RKO (cell line): ENCODE measurements around the gene SH3PXD2A.
"Not testable (repeated sequence)": the region's sequence is repeated elsewhere in the genome, so short reads cannot be mapped to it uniquely, and the experiment has no call there.

Experiments
- DNase-seq: peaks from one replicate; pipeline ENCODE4 v3.0.0-alpha.2; 2016; ENCODE audit warnings: low spot score

The SH3PXD2A gene

GRCh38 chr10:103832806-103833205 is 22.6 kb downstream of the SH3PXD2A start:
- DNase-seq: no peak

- no peak for DNase-seq
Measured at GRCh38 chr10:103829838-103830465, 25.4 kb downstream of the SH3PXD2A start.

GRCh38 chr10:103829278-103829677 is 26.1 kb downstream of the SH3PXD2A start:
- no peak for DNase-seq

- DNase-seq: no peak
Measured at GRCh38 chr10:103828587-103829197, 26.7 kb downstream of the SH3PXD2A start.

DNA sequence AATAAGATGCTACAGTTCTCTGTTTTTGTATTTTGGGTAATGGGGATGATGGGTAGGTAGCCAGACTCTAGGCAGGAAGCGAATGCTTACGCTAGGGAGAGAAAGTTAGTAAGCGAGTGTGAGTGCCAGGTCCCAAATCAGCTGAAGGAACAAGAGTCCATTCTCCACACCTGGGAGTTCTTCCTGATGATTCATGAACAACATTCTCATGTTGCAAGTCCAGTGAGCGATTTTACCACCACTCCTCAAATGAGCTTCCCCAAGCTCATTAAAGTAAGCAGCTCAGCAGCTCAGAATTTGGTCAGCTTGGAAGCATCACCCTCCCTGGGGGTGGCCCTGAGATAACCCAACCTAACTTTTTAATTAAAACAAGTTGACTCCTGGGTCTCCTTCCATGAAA is 27.3 kb downstream of the SH3PXD2A start:
- no peak for DNase-seq

DNA sequence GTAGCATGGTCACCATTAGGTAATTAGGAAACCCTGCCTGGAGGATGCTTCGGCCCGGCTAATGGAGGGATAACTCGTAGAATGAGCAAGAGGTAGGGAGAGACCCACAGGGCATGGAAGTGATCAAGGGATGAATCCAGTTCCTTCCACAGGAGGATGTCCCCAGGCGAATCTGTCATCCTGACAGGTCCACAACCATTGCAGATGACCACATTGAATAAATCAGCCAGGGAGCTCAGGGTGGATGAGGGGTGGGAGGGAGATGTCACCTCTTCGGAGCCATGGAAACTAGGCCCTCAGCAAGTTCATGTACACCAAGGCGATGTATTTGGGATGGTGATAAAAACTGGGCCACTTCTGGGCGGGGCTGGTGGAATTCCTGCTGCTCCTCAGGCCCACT is 28.5 kb downstream of the SH3PXD2A start:
- DNase-seq: no peak

- no peak for DNase-seq
Measured at GRCh38 chr10:103824281-103824680, 31.1 kb downstream of the SH3PXD2A start.

GRCh38 chr10:103823706-103824272 is 31.6 kb downstream of the SH3PXD2A start:
- DNase-seq: no peak

- no peak for DNase-seq
Measured at GRCh38 chr10:103822800-103823199, 32.6 kb downstream of the SH3PXD2A start.

- DNase-seq: no peak
Measured at GRCh38 chr10:103822107-103822716, 33.2 kb downstream of the SH3PXD2A start.

GRCh38 chr10:103820101-103821062 is 35.0 kb downstream of the SH3PXD2A start:
- DNase-seq: no peak

DNA sequence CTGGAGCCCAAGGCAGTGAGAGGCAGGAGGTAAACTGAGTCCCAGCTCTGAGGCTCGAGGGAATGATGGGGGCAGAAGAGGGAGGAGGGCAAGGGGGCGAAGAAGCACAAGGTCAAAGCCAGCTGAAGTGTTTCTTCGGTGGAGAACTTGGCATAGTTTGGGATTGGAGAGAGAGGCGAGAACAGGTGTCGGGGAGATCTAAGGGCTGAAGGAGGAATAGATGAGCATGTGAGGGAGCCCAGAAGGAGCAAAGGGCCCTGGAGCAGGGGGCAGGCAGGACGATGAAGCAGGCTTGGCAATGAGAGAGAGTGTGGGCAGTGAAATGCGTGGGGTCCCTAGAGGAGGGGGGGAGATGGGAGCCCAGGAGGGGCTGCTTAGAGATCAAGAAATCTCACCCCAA is 35.9 kb downstream of the SH3PXD2A start:
- no peak for DNase-seq

DNA sequence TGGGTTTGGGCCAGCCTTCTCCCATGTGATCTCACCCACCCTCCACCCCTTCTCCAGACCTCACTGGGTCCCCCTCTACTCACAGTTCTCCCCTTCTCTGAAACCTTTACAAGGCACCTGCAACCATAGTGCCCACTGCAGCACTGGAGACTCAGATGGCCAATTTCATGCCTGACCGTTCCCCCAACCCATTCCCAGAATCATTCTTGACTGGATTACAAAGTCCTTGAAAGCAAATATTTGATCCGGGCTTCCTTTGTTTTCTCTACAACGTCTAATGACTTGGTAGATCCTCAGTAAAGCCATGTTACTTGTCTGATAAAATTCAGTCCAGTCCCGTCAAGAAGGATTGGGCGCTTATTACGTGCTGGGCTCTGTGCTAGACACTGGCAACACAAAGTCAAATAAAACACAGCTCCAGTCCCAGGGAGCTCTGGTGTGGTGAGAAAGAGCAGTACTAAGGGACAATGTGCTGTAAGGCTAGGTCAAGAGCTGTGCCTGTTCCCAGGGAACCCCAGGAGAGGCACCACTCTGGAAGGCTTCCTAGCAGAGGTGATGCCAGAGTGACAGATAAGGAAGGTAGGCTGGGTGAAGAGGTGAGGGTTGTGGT is 36.5 kb downstream of the SH3PXD2A start:
- no peak for DNase-seq

DNA sequence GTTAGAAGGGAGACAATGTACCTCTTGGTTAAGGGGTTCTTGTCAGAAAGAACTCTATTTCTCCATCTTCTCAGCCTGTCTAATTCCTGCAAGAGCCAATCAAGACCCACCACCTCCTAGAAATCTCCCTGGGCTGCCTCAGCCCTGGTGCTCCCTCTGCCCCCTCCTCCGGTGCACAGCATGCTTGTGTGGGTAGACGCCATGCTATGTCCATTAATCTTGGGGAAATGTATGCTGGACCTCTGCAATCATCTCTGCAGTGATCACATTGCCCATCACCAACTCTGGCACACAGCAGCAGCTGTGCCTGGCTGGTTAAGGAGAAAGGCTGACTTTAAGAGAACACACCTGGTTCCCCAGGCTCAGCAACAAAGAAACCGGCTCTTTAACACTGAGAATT is 37.3 kb downstream of the SH3PXD2A start:
- DNase-seq: no peak

- peak; percentile 27 for DNase-seq
Measured at GRCh38 chr10:103816431-103816830, 38.9 kb downstream of the SH3PXD2A start.

DNA sequence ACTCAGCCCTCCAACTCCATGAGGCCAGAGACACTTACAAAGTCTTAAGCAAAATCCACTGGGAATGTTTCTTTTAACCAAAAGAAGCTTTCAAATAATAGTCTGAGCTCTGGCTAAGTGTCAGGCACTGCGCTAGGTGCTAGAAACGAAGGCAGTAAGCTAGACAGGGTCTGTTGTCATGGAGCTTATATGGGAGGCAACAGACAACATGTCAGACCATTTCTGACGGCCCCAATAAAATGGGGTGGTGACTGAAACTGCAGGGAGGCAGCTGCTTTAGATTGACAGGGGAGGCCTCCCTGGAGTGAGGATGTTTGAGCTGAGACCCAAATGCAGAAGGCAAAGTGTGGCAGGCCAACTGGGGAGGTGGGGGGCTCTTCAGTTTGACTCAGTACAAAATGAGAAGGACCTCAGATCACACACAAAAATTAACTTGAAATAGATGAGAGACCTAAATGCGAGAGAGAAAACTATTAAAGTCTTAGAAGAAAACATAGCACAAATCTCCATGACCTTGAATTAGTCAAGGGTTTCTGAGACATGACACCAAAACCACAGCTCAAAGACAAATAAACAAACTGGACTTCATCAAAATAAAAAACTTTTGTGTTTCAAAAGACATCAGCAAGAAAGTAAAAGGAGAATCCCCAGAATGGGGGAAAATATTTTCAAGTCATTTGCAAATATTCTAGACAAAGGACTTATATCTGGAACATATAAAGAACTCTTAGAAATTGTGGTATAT is 40.6 kb downstream of the SH3PXD2A start:
- DNase-seq: no peak

GRCh38 chr10:103814105-103814504 is 41.3 kb downstream of the SH3PXD2A start:
- no peak for DNase-seq

DNA sequence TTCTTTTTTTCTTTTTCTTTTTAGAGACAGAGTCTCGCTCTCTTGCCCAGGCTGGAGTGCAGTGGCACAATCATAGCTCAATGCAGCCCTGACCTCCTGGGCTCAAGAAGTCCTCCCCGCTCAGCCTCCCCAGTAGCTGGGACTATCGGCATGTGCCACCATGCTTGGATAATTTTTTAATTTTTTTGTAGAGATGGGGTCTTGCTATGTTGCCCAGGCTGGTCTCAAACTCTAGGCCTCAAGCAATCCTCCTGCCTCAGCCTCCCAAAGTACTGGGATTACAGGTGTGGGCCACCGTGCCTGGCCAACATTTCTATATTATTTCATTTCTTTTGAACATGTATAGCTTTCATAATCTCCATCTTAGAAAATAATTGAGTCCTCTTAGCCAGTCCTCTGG is 42.1 kb downstream of the SH3PXD2A start:
- not testable (repeated sequence) for DNase-seq

GRCh38 chr10:103812432-103812831 is 42.9 kb downstream of the SH3PXD2A start:
- DNase-seq: no peak

DNA sequence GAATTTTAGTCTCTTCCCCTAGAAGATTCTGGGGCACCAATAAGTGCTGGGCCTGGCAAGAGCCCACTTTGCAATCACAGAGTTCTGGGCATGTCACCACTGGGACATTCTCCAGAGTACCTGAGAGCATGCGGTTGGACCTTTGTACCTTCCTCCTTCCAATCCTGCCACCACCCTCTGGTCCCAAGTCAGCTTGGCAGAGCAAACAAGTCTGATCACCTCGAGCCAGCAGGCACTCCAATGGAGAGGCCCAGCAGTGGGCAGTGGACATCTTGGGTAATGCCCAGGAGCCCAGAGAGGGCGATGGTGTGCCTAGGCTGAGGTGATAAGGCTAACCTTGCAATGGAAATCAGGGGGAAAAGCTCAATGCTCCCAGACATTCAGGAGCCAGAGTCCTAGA is 43.4 kb downstream of the SH3PXD2A start:
- no peak for DNase-seq

- no peak for DNase-seq
Measured at GRCh38 chr10:103811463-103811862, 43.9 kb downstream of the SH3PXD2A start.
